ENCODE results near the gene SLCO3A1. TPM values are rescaled to one million over a fixed set of nuclear protein-coding genes. Genes with fewer than 3 reads are reported as not detected.

SLCO3A1 gene
- total and polyA plus RNA-seq, 2 donors (not counting 1 experiment from before 2014, with no cell fraction given): 8.1 to 16.8 TPM

DNA sequence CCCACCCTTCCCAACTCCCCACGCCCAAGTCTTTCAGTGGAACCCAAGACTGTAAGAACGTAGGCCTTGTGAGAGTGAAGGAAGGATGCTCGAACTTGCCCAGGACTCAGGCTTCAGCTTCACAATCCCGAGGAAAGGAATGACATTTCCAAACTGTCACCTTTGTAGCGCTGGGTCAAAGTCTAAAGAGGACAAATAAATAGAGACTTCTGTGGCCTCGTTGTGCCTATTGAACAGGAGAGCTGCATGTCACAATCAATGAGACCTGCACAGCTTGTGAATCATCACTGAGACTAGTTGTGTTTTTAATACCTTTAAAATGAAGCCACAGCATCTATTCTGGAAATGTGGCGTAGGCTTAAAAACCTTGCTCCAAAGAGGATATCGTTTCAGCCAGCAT, 317.4 kb downstream of the SLCO3A1 start:
- TF ChIP-seq EZH2 (IDR thresholded peaks at IDR 0.05; ENCODE audit: low read length, missing control alignments): no peak
- TF ChIP-seq, protein P1, sequence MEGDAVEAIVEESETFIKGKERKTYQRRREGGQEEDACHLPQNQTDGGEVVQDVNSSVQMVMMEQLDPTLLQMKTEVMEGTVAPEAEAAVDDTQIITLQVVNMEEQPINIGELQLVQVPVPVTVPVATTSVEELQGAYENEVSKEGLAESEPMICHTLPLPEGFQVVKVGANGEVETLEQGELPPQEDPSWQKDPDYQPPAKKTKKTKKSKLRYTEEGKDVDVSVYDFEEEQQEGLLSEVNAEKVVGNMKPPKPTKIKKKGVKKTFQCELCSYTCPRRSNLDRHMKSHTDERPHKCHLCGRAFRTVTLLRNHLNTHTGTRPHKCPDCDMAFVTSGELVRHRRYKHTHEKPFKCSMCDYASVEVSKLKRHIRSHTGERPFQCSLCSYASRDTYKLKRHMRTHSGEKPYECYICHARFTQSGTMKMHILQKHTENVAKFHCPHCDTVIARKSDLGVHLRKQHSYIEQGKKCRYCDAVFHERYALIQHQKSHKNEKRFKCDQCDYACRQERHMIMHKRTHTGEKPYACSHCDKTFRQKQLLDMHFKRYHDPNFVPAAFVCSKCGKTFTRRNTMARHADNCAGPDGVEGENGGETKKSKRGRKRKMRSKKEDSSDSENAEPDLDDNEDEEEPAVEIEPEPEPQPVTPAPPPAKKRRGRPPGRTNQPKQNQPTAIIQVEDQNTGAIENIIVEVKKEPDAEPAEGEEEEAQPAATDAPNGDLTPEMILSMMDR (conservative IDR thresholded peaks at IDR 0.05 in 1 of 2, IDR thresholded peaks at IDR 0.05 in 1 of 2; ENCODE audit: low read depth in 1 of 2, low read length in 2 of 2): no peak
- H3K27me3 ChIP-seq (ENCODE audit: control insufficient read depth, insufficient read depth, low read length): no peaks in the 10 kb centered on the region
- H3K27ac ChIP-seq (ENCODE audit: insufficient read depth, low read length): no peak overlapping the region
- H3K4me3 ChIP-seq (replicated peaks in 1 of 4; ENCODE audit: control extremely low read depth in 1 of 4, insufficient read depth in 1 of 4, low read depth in 3 of 4, low read length in 4 of 4): no peak overlapping the region
- no peak overlapping the region for H3K9ac ChIP-seq (ENCODE audit: insufficient read depth, low read length)
- DNase-seq (ENCODE audit: low read depth in 2 of 2): no peak
- H3K4me1 ChIP-seq (ENCODE audit: control insufficient read depth, extremely low read depth, insufficient read depth, low read length): no peaks in the 10 kb centered on the region
- H3K4me2 ChIP-seq (ENCODE audit: extremely low read depth, insufficient read depth, low read length): no peak overlapping the region
- no peaks in the 10 kb centered on the region for H3K9me3 ChIP-seq (ENCODE audit: control insufficient read depth, insufficient read depth, low read depth, low read length)
- H3K36me3 ChIP-seq (ENCODE audit: control insufficient read depth, insufficient read depth, low read length): no peaks in the 10 kb centered on the region
- H3K79me2 ChIP-seq (ENCODE audit: control insufficient read depth, insufficient read depth, low read length): no peaks in the 10 kb centered on the region
- no peaks in the 10 kb centered on the region for H4K20me1 ChIP-seq (ENCODE audit: control insufficient read depth, extremely low read depth, insufficient read depth, low read length)
- no peak overlapping the region for H2AFZ ChIP-seq (ENCODE audit: low read length)

DNA sequence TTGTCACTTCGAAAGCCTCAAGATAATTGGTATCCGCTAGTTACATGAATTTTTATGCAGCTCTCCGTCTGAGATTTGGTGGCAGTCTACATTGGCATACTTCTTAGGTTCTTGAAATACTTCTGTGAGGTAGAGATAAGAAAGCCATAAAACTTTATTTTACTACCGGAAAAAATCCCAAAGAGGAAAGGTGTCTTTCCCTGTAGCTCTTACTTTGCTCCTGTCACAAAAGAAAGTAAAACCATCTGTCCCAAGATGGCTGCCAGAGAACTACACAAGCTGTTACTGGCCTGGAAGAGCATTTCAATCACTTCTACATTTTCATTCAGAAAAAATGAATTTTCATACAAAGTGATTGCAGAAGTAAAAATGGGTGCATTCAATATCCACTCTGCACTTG, 325.4 kb downstream of the SLCO3A1 start:
- Histone ChIP-seq H2AFZ (ENCODE audit: low read length) (no peak overlapping the region), H3K79me2 (ENCODE audit: control insufficient read depth, insufficient read depth, low read length) (no peaks in the 10 kb centered on the region), H3K27me3 (ENCODE audit: control insufficient read depth, insufficient read depth, low read length) (no peaks in the 10 kb centered on the region), H4K20me1 (ENCODE audit: control insufficient read depth, extremely low read depth, insufficient read depth, low read length) (no peaks in the 10 kb centered on the region), H3K4me3 (replicated peaks in 1 of 4; ENCODE audit: control extremely low read depth in 1 of 4, insufficient read depth in 1 of 4, low read depth in 3 of 4, low read length in 4 of 4) (no peak overlapping the region), H3K4me2 (ENCODE audit: extremely low read depth, insufficient read depth, low read length) (no peak overlapping the region), H3K4me1 (ENCODE audit: control insufficient read depth, extremely low read depth, insufficient read depth, low read length) (no peaks in the 10 kb centered on the region), H3K9ac (ENCODE audit: insufficient read depth, low read length) (no peak overlapping the region), H3K9me3 (ENCODE audit: control insufficient read depth, insufficient read depth, low read depth, low read length) (no peaks in the 10 kb centered on the region), H3K36me3 (ENCODE audit: control insufficient read depth, insufficient read depth, low read length) (no peaks in the 10 kb centered on the region), H3K27ac (ENCODE audit: insufficient read depth, low read length) (no peak overlapping the region)
- no peak for TF ChIP-seq EZH2 (IDR thresholded peaks at IDR 0.05; ENCODE audit: low read length, missing control alignments)
- TF ChIP-seq, protein P1 (conservative IDR thresholded peaks at IDR 0.05 in 1 of 2, IDR thresholded peaks at IDR 0.05 in 1 of 2; ENCODE audit: low read depth in 1 of 2, low read length in 2 of 2): no peak
- DNase-seq (ENCODE audit: low read depth in 2 of 2): no peak

DNA sequence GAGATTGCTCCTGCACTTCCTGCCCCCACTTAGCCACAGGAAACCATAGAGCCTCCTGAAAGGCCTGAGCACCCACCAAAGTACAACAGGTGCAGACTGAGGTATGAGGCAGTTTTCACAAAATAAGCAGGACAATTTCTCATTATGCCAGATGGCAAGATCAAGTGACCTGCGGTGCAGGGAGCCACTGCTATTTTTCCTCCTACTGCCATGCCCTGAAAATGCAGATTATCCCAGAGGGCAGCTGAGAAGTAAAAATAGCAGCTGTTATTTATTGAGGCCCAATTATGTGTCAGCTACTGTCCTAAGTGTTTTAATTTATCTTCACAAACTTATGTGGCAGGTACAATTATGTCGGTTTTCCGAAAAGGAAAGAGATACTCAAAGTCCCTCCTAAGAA, 330.6 kb downstream of the SLCO3A1 start:
- no peak overlapping the region for H3K4me2 ChIP-seq (ENCODE audit: extremely low read depth, insufficient read depth, low read length)
- H3K9ac ChIP-seq (ENCODE audit: insufficient read depth, low read length): no peak overlapping the region
- no peaks in the 10 kb centered on the region for H3K79me2 ChIP-seq (ENCODE audit: control insufficient read depth, insufficient read depth, low read length)
- no peaks in the 10 kb centered on the region for H4K20me1 ChIP-seq (ENCODE audit: control insufficient read depth, extremely low read depth, insufficient read depth, low read length)
- H3K9me3 ChIP-seq (ENCODE audit: control insufficient read depth, insufficient read depth, low read depth, low read length): no peaks in the 10 kb centered on the region
- H3K27me3 ChIP-seq (ENCODE audit: control insufficient read depth, insufficient read depth, low read length): no peaks in the 10 kb centered on the region
- no peak for DNase-seq (ENCODE audit: low read depth in 2 of 2)
- no peak for TF ChIP-seq EZH2 (IDR thresholded peaks at IDR 0.05; ENCODE audit: low read length, missing control alignments)
- TF ChIP-seq, protein P1 (conservative IDR thresholded peaks at IDR 0.05 in 1 of 2, IDR thresholded peaks at IDR 0.05 in 1 of 2; ENCODE audit: low read depth in 1 of 2, low read length in 2 of 2): no peak
- no peaks in the 10 kb centered on the region for H3K4me1 ChIP-seq (ENCODE audit: control insufficient read depth, extremely low read depth, insufficient read depth, low read length)
- H2AFZ ChIP-seq (ENCODE audit: low read length): no peak overlapping the region
- no peak overlapping the region for H3K27ac ChIP-seq (ENCODE audit: insufficient read depth, low read length)
- H3K4me3 ChIP-seq (replicated peaks in 1 of 4; ENCODE audit: control extremely low read depth in 1 of 4, insufficient read depth in 1 of 4, low read depth in 3 of 4, low read length in 4 of 4): no peak overlapping the region
- no peaks in the 10 kb centered on the region for H3K36me3 ChIP-seq (ENCODE audit: control insufficient read depth, insufficient read depth, low read length)
